Gastrocnemius medialis (tissue), 4 donors: ENCODE measurements around the gene SYCP1. TPM values are rescaled to one million over a fixed set of nuclear protein-coding genes. Genes with fewer than 3 reads are reported as not detected.

ENCODE experiments used
- ATAC-seq, 2 donors: fragments of 150-250 bp; one replicate each; pipeline ENCODE4 v1.9.1; 2016
- DNase-seq, 2 donors: peaks; one replicate each; pipeline ENCODE4 v3.0.0-alpha.2; 2019
- H3K27ac ChIP-seq, 4 donors: fragments of 200-600 bp; sonication (generic); 1 replicate in 1 of 4; 2 replicates in 3 of 4; pipeline ENCODE4 v1.5.1; 2016 to 2018; ENCODE audit warnings: mild to moderate bottlenecking in 2 of 4, moderate library complexity in 1 of 4
- H3K27me3 ChIP-seq, 3 donors: fragments of 200-600 bp; sonication (generic) in 2 of 3; 1 replicate in 1 of 3; 2 replicates in 2 of 3; pipeline versions ENCODE4 v1.5.1 to v1.6.0; 2016 to 2019; ENCODE audit warnings: mild to moderate bottlenecking in 1 of 3, moderate library complexity in 1 of 3
- H3K36me3 ChIP-seq, 2 donors: fragments of 200-600 bp; sonication (generic) in 1 of 2; one replicate each; pipeline ENCODE4 v1.5.1; 2017 to 2018
- H3K4me1 ChIP-seq, 2 donors: fragments of 200-600 bp; sonication (generic) in 1 of 2; one replicate each; pipeline ENCODE4 v1.5.1; 2016 to 2017; ENCODE audit warnings: mild to moderate bottlenecking in 2 of 2
- H3K4me3 ChIP-seq, 4 donors: fragments of 200-600 bp; sonication (generic) in 3 of 4; 1 replicate in 1 of 4; 2 replicates in 3 of 4; pipeline ENCODE4 v1.5.1; 2016 to 2019; ENCODE audit warnings: mild to moderate bottlenecking in 2 of 4
- H3K9me3 ChIP-seq, 3 donors: fragments of 200-600 bp; sonication (generic) in 2 of 3; 1 replicate in 1 of 3; 2 replicates in 2 of 3; pipeline ENCODE4 v1.5.1; 2016 to 2019
- CTCF ChIP-seq, 5 experiments: fragments of 450-650 bp in 3 of 5; fragments of 200-600 bp in 2 of 5; sonication (generic) in 2 of 5; IDR thresholded peaks in 4 of 5; conservative IDR thresholded peaks in 1 of 5; 1 replicate in 4 of 5; 2 replicates in 1 of 5; pipeline ENCODE4 v1.5.1; 2016 to 2019; ENCODE audit warnings: antibody characterized with exemption in 5 of 5, mild to moderate bottlenecking in 3 of 5, moderate library complexity in 3 of 5
- POLR2A ChIP-seq, 2 donors: fragments of 450-650 bp; IDR thresholded peaks; one replicate each; pipeline ENCODE4 v1.6.1; 2017; ENCODE audit warnings: antibody characterized with exemption in 2 of 2, mild to moderate bottlenecking in 2 of 2, moderate library complexity in 2 of 2
- in situ Hi-C, 4 donors: fragments of 200-750 bp; cut with MboI; loops; one replicate each; pipeline versions ENCODE4 v1.15.0 to v1.8.0; 2017; ENCODE audit warnings: low sequenced_read_pairs in 4 of 4
- intact Hi-C: fragments of 100-400 bp; cut with DNase I; formaldehyde crosslinking; loops from one replicate; pipeline ENCODE4 v1.15.1; 2023; ENCODE audit warnings: low total_unique reads
- total RNA-seq, 4 donors: library from RNA; depleted of rRNA; stranded (reverse); fragments of >200 nt; gene quantifications; one replicate each; pipeline versions ENCODE4 v1.1.0 to v1.2.3, GENCODE V29; 2016

SYCP1 gene
- total RNA-seq, 4 donors from 2014 or later = not detected

DNA sequence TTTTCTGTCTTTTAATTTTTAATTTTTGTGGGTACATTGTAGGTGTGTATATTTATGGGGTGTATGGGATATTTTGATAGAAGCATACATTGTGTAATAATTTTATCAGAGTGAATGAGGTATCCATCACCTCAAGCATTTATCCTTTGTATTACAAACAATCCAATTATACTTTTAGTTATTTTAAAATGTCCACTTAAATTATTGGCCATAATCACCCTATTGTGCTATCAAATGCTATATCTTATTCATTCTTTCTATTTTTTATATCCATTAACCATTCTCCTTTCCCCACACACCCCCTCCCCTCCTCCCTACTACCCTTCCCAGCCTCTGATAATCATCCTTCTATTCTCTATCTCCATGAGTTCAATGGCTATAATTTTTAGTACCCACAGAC, 104.8 kb downstream of the SYCP1 start:
- TF ChIP-seq POLR2A (IDR thresholded peaks at IDR 0.05) (no peak), CTCF (IDR thresholded peaks at IDR 0.05 in 4 of 5, conservative IDR thresholded peaks at IDR 0.05 in 1 of 5) (no peak)
- H3K4me1 ChIP-seq = no peaks in the 10 kb centered on the region
- ATAC-seq = no peak
- H3K27me3 ChIP-seq = no peaks in the 10 kb centered on the region
- no peaks in the 10 kb centered on the region for H3K9me3 ChIP-seq
- no peak overlapping the region for H3K27ac ChIP-seq
- no peak for DNase-seq
- intact Hi-C loops = no loop called here
- in situ Hi-C loops = no loop called here
- H3K4me3 ChIP-seq = no peak overlapping the region
- no peaks in the 10 kb centered on the region for H3K36me3 ChIP-seq

DNA sequence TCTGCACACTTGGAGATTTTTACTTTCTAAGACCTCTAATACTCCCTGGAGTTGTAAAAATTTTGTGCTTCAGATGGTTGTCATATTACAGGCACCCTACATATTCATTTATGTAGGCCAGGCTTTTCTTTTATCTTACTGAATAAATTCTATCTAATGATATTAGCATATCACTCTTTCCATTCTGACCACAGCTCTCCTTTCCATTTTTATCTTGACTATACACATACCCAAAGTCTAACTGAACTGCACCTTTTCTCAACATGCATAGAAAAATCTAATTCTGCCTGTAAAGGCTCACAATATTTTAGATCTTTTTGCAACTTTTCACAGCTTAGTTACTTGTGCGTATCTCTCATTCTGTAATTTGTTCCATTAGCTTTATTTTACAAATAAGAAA, 122.2 kb downstream of the SYCP1 start:
- H3K9me3 ChIP-seq = peaks cover 0 to 3% (median 0%) of the 10 kb centered on the region in 3 donors
- DNase-seq (no peak), ATAC-seq (no peak)
- no peaks in the 10 kb centered on the region for H3K27me3 ChIP-seq
- no peak overlapping the region for H3K4me3 ChIP-seq
- H3K4me1 ChIP-seq = no peaks in the 10 kb centered on the region
- H3K36me3 ChIP-seq = no peaks in the 10 kb centered on the region
- in situ Hi-C loops (loop anchor here in 3 of 4 donors (5.0 kb wide), 4 partner anchors 130 to 620 kb away; no protein-coding TSS in a partner anchor), intact Hi-C loops (loop anchor here (5.0 kb wide), 1 partner anchor 75 kb away; no protein-coding TSS in a partner anchor)
- no peak overlapping the region for H3K27ac ChIP-seq
- TF ChIP-seq POLR2A (IDR thresholded peaks at IDR 0.05) = no peak
- no peak for TF ChIP-seq CTCF (IDR thresholded peaks at IDR 0.05 in 4 of 5, conservative IDR thresholded peaks at IDR 0.05 in 1 of 5)

DNA sequence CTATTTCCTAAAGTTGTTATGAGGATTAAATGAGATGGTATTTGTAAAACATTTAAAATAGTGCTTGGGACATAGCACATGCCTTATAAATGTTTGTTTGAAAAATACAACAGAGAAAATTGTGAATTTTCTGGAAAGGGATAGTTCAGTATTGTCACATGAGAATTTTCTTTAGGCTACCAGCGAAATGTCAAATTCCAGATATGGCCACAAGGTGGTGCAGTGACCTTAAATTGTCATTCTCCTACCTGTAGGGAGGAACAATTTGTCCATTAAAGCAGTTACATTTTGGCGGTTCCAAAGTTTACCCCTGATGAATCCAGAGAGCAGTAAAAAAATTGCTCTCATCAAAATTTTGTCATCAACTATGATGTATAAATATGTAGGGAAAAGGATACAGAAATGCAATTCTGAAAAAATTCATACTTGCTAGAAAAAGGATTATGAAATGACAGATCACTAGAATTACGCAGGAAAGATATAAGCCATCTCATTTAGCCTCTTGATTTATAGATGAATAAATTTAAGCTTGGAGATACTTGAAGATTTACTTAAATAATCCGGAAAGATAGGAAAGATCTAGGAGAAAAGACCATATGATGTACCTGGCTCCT, 124.7 kb downstream of the SYCP1 start:
- Histone ChIP-seq H3K36me3 (no peaks in the 10 kb centered on the region), H3K9me3 (peaks cover 0 to 4% (median 0%) of the 10 kb centered on the region in 3 donors), H3K27me3 (no peaks in the 10 kb centered on the region), H3K27ac (no peak overlapping the region), H3K4me3 (no peak overlapping the region), H3K4me1 (no peaks in the 10 kb centered on the region)
- DNase-seq (peak in 1 of 2 donors; percentile 27), ATAC-seq (no peak)
- no peak for TF ChIP-seq POLR2A (IDR thresholded peaks at IDR 0.05)
- TF ChIP-seq CTCF (IDR thresholded peaks at IDR 0.05 in 4 of 5, conservative IDR thresholded peaks at IDR 0.05 in 1 of 5) = peak; percentile 64 to 78 (median 67)
- in situ Hi-C loops (loop anchor here in 3 of 4 donors (5.0 kb wide), 4 partner anchors 128 to 618 kb away; no protein-coding TSS in a partner anchor), intact Hi-C loops (loop anchor here (1.0 to 5.0 kb wide), 3 partner anchors 73 to 616 kb away; no protein-coding TSS in a partner anchor)

GRCh38 chr1:114982251-114982650, 127.6 kb downstream of the SYCP1 start:
- Histone ChIP-seq H3K4me3 (no peak overlapping the region), H3K9me3 (peaks cover 0 to 4% (median 0%) of the 10 kb centered on the region in 3 donors), H3K27ac (no peak overlapping the region), H3K27me3 (no peaks in the 10 kb centered on the region), H3K36me3 (no peaks in the 10 kb centered on the region), H3K4me1 (no peaks in the 10 kb centered on the region)
- intact Hi-C loops (loop anchor here (10.0 kb wide), 1 partner anchor 483 kb away; no protein-coding TSS in a partner anchor), in situ Hi-C loops (loop anchor here in 2 of 4 donors (5.0 to 10.0 kb wide), 2 partner anchors 130 to 613 kb away; no protein-coding TSS in a partner anchor)
- ATAC-seq = no peak
- no peak for DNase-seq
- no peak for TF ChIP-seq POLR2A (IDR thresholded peaks at IDR 0.05)
- no peak for TF ChIP-seq CTCF (IDR thresholded peaks at IDR 0.05 in 4 of 5, conservative IDR thresholded peaks at IDR 0.05 in 1 of 5)
